Endothelial cell of umbilical vein (primary cell): Measurements from ENCODE around the gene LRRC42. TPM values are rescaled to one million over a fixed set of nuclear protein-coding genes. Genes with fewer than 3 reads are reported as not detected.

Source experiments
- BruUV-seq: library from RNA; stranded (reverse); fragments of 400-500 nt; replicated peaks from 2 replicates; lab custom pipeline; 2021; lab: Mats Ljungman, UMichigan
- CTCF ChIA-PET: fragments of 300-600, 350-600 bp; sonication (Branson Sonifier 250); formaldehyde crosslinking; loops from one replicate; lab custom pipeline; 2021; ENCODE audit warnings: antibody characterized with exemption, inconsistent platforms; lab: Charles Lee
- POLR2A ChIA-PET: fragments of 300-600, 350-600 bp; sonication (Branson Sonifier 250); formaldehyde crosslinking; loops from one replicate; lab custom pipeline; 2021; ENCODE audit warnings: antibody characterized with exemption, inconsistent platforms; lab: Charles Lee
- DNase-seq: peaks from one replicate; pipeline ENCODE4 v3.0.0-alpha.2; 2011; ENCODE audit warnings: low read depth, low spot score
- FAIRE-seq: peaks from 2 replicates; lab custom pipeline; 2011; peaks lifted over from hg19 to GRCh38; lab: Jason Lieb, UNC
- H2AFZ ChIP-seq: 2 replicates; pipeline ENCODE4 v1.6.0; 2012; ENCODE audit warnings: low read depth, low read length, control low read depth, inconsistent platforms
- H3K27ac ChIP-seq: 2 replicates; pipeline ENCODE4 v1.5.1; 2011; ENCODE audit warnings: low read depth, mild to moderate bottlenecking, control low read depth, low read length, moderate library complexity; ENCODE audit not compliant: insufficient read depth
- H3K27me3 ChIP-seq, 2 experiments: 2 replicates each; pipeline versions ENCODE4 v1.6.0 to v1.6.1; 2011; ENCODE audit warnings: low read length in 2 of 2, mixed read lengths in 1 of 2; ENCODE audit not compliant: control insufficient read depth in 2 of 2, insufficient read depth in 2 of 2
- H3K36me3 ChIP-seq, 2 experiments: 2 replicates in 1 of 2; 3 replicates in 1 of 2; pipeline ENCODE4 v1.5.1; 2011; ENCODE audit warnings: low read length in 2 of 2, mild to moderate bottlenecking in 1 of 2, moderate library complexity in 1 of 2; ENCODE audit not compliant: control insufficient read depth in 2 of 2, insufficient read depth in 2 of 2; ENCODE audit errors: extremely low read depth in 1 of 2
- H3K4me1 ChIP-seq: 3 replicates; pipeline ENCODE4 v1.5.1; 2011; ENCODE audit warnings: mild to moderate bottlenecking, low read length; ENCODE audit not compliant: control insufficient read depth, insufficient read depth; ENCODE audit errors: extremely low read depth
- H3K4me2 ChIP-seq: 2 replicates; pipeline ENCODE4 v1.6.1; 2011; ENCODE audit warnings: low read length, control low read depth, mixed read lengths; ENCODE audit not compliant: insufficient read depth
- H3K4me3 ChIP-seq, 3 experiments: fragments of 200-600 bp in 1 of 3; sonication (generic), shearing (Covaris generic) in 1 of 3; replicated peaks in 1 of 3; 2 replicates each; pipeline ENCODE4 v1.5.1; 2011 to 2016; ENCODE audit warnings: control low read depth in 3 of 3, low read length in 3 of 3, mild to moderate bottlenecking in 2 of 3, inconsistent platforms in 1 of 3, low read depth in 1 of 3, moderate library complexity in 1 of 3; ENCODE audit not compliant: insufficient read depth in 1 of 3
- H3K79me2 ChIP-seq: 2 replicates; pipeline ENCODE4 v1.6.0; 2012; ENCODE audit warnings: low read length, inconsistent platforms; ENCODE audit not compliant: control insufficient read depth, insufficient read depth
- H3K9ac ChIP-seq: replicated peaks from 2 replicates; pipeline ENCODE3; 2011; ENCODE audit warnings: low read length, control low read depth; ENCODE audit not compliant: insufficient read depth; ENCODE audit errors: extremely low read depth
- H3K9me1 ChIP-seq: replicated peaks from 3 replicates; pipeline ENCODE4 v1.6.0; 2011; ENCODE audit warnings: mild to moderate bottlenecking, low read length; ENCODE audit not compliant: control insufficient read depth, insufficient read depth; ENCODE audit errors: extremely low read depth
- H3K9me3 ChIP-seq: replicated peaks from 2 replicates; pipeline ENCODE4 v1.5.1; 2012; ENCODE audit warnings: low read length, inconsistent platforms; ENCODE audit not compliant: control insufficient read depth, insufficient read depth
- H4K20me1 ChIP-seq: replicated peaks from 2 replicates; pipeline ENCODE3; 2011; ENCODE audit warnings: mild to moderate bottlenecking, low read length; ENCODE audit not compliant: control insufficient read depth, insufficient read depth; ENCODE audit errors: extremely low read depth
- CTCF ChIP-seq, 2 donors: IDR thresholded peaks; 1 replicate in 1 of 2; 2 replicates in 1 of 2; pipeline ENCODE4 v1.5.1; 2011; ENCODE audit warnings: low read length in 2 of 2, mild to moderate bottlenecking in 2 of 2, moderate library complexity in 2 of 2, control low read depth in 1 of 2, inconsistent platforms in 1 of 2, low read depth in 1 of 2; ENCODE audit not compliant: insufficient read depth in 1 of 2; ENCODE audit errors: extremely low read depth in 1 of 2
- EZH2 ChIP-seq: IDR thresholded peaks from 2 replicates; pipeline ENCODE4 v1.6.1; 2012; ENCODE audit warnings: borderline replicate concordance, low read depth, mild to moderate bottlenecking, moderate library complexity, low read length, inconsistent platforms; ENCODE audit not compliant: severe bottlenecking
- FOS ChIP-seq: IDR thresholded peaks from 2 replicates; pipeline ENCODE4 v1.6.1; 2011; ENCODE audit warnings: mild to moderate bottlenecking, low read length, moderate library complexity, borderline replicate concordance; ENCODE audit not compliant: insufficient read depth
- GATA2 ChIP-seq: IDR thresholded peaks from 2 replicates; pipeline ENCODE4 v1.7.0; 2011; ENCODE audit warnings: low read depth, mild to moderate bottlenecking, moderate library complexity, mixed read lengths, low read length; ENCODE audit not compliant: insufficient read length, insufficient read depth
- JUN ChIP-seq: IDR thresholded peaks from 2 replicates; pipeline ENCODE4 v1.6.1; 2011; ENCODE audit warnings: borderline replicate concordance, low read depth; ENCODE audit not compliant: insufficient read length, insufficient read depth
- MAX ChIP-seq: IDR thresholded peaks from 2 replicates; pipeline ENCODE4 v1.6.1; 2011; ENCODE audit not compliant: insufficient read depth, insufficient read length
- MYC ChIP-seq: IDR thresholded peaks from one replicate; pipeline ENCODE4 v1.6.1; 2011; ENCODE audit warnings: mild to moderate bottlenecking, low read depth, low read length
- POLR2A ChIP-seq: IDR thresholded peaks from 2 replicates; pipeline ENCODE4 v1.6.1; 2012; ENCODE audit warnings: low read depth, mild to moderate bottlenecking, control low read depth, low read length
- POLR2AphosphoS5 ChIP-seq: IDR thresholded peaks from 2 replicates; pipeline ENCODE4 v1.6.1; 2012; ENCODE audit warnings: low read depth, mild to moderate bottlenecking, control low read depth, low read length, moderate library complexity; ENCODE audit not compliant: insufficient read depth
- dilution Hi-C: fragments of 300-500 bp; cut with MboI; formaldehyde crosslinking; loops from one replicate; pipeline ENCODE4 v1.15.0; 2019; ENCODE audit warnings: low sequenced_read_pairs; ENCODE audit not compliant: extremely low pct_ligation_motif_present
- intact Hi-C: fragments of 100-400 bp; cut with micrococcal nuclease; formaldehyde crosslinking; loops from one replicate; pipeline ENCODE4 v1.10.0; 2022
- polyA plus RNA-seq, 4 experiments: library from polyadenylated mRNA; depleted of rRNA in 3 of 4; stranded (reverse) in 3 of 4; unstranded in 1 of 4; fragments of >200 nt; gene quantifications; 2 replicates each; pipeline versions ENCODE4 v1.2.1 to v1.2.3, GENCODE V29; 2011 to 2012; ENCODE audit warnings: missing spikeins in 1 of 4
- total RNA-seq: library from RNA; stranded (reverse); gene quantifications from 2 replicates; pipeline ENCODE4 v1.2.3, GENCODE V29; 2021

LRRC42 gene
- total and polyA plus RNA-seq, 2 donors (not counting 3 experiments of a cell fraction or from before 2014, with no cell fraction given) = 25.3 to 26.1 TPM

- no peaks in the 10 kb centered on the region for H3K79me2 ChIP-seq
- dilution Hi-C loops (no loop called here), intact Hi-C loops (no loop called here)
- DNase-seq = no peak
- H3K9ac ChIP-seq = no peak overlapping the region
- no peak overlapping the region for H3K27ac ChIP-seq
- CTCF ChIA-PET = no interaction called here
- H4K20me1 ChIP-seq = no peaks in the 10 kb centered on the region
- H2AFZ ChIP-seq = no peak overlapping the region
- no peak overlapping the region for H3K4me2 ChIP-seq
- POLR2A ChIA-PET = no interaction called here
- no peak for TF ChIP-seq EZH2
- no peak for TF ChIP-seq JUN
- no peak for TF ChIP-seq POLR2A
- TF ChIP-seq MAX = no peak
- TF ChIP-seq CTCF (IDR thresholded peaks at IDR 0.05; ENCODE audit: extremely low read depth in 1 of 2, insufficient read depth in 1 of 2, low read depth in 1 of 2, low read length in 2 of 2) = no peak
- no peak for TF ChIP-seq POLR2AphosphoS5
- TF ChIP-seq GATA2 = no peak
- TF ChIP-seq MYC = no peak
- TF ChIP-seq FOS = no peak
- FAIRE-seq = no peak
- BruUV-seq = no TSS peak
- peaks cover 5% of the 10 kb centered on the region for H3K4me1 ChIP-seq
- no peak overlapping the region for H3K4me3 ChIP-seq
- no peaks in the 10 kb centered on the region for H3K9me1 ChIP-seq
- no peaks in the 10 kb centered on the region for H3K9me3 ChIP-seq
- no peaks in the 10 kb centered on the region for H3K27me3 ChIP-seq
- no peaks in the 10 kb centered on the region for H3K36me3 ChIP-seq
Measured at GRCh38 chr1:53984726-53985125, 38.6 kb downstream of the LRRC42 start.
